ENCODE measurements around the gene SFTPD.
A peak's percentile ranks its signal among the peaks of the same experiment; 100 is the strongest.

The SFTPD gene

GRCh38 chr10:79944428-79945395, 4.2 kb downstream of the SFTPD start:
- DNase-seq: no peak

- DNase-seq: no peak
These were observed 5.0 kb downstream of the SFTPD start for GRCh38 chr10:79943871-79944270.

GRCh38 chr10:79942261-79943185, 6.4 kb downstream of the SFTPD start:
- DNase-seq: no peak

- DNase-seq: no peak
These were observed 7.2 kb downstream of the SFTPD start for GRCh38 chr10:79941585-79942210.

GRCh38 chr10:79941146-79941545, 7.8 kb downstream of the SFTPD start:
- no peak for DNase-seq

GRCh38 chr10:79940431-79940830, 8.5 kb downstream of the SFTPD start:
- no peak for DNase-seq

- no peak for DNase-seq
These were observed 8.9 kb downstream of the SFTPD start for GRCh38 chr10:79939969-79940368.

GRCh38 chr10:79938728-79939406, 10.0 kb downstream of the SFTPD start:
- DNase-seq: peak; percentile 40

GRCh38 chr10:79937701-79938151, 11.2 kb downstream of the SFTPD start:
- DNase-seq: no peak

GRCh38 chr10:79936625-79937615, 12.0 kb downstream of the SFTPD start:
- DNase-seq: no peak

- DNase-seq: no peak
These were observed 14.9 kb downstream of the SFTPD start for GRCh38 chr10:79933961-79934360.

GRCh38 chr10:79932841-79933379, 16.0 kb downstream of the SFTPD start:
- no peak for DNase-seq

- DNase-seq: no peak
These were observed 16.6 kb downstream of the SFTPD start for GRCh38 chr10:79932307-79932706.

- DNase-seq: no peak
These were observed 18.2 kb downstream of the SFTPD start for GRCh38 chr10:79930751-79931150.

GRCh38 chr10:79930267-79930666, 18.6 kb downstream of the SFTPD start:
- no peak for DNase-seq

GRCh38 chr10:79929409-79929904, 19.4 kb downstream of the SFTPD start:
- DNase-seq: peak; percentile 72

- no peak for DNase-seq
These were observed 20.8 kb downstream of the SFTPD start for GRCh38 chr10:79928028-79928583.

- no peak for DNase-seq
These were observed 21.6 kb downstream of the SFTPD start for GRCh38 chr10:79927111-79927828.

GRCh38 chr10:79926037-79926436, 22.9 kb downstream of the SFTPD start:
- DNase-seq: no peak

- no peak for DNase-seq
These were observed 23.3 kb downstream of the SFTPD start for GRCh38 chr10:79925614-79926013.

Measured in CD4-positive, alpha-beta T cell treated with Interleukin-21 for 1 hour (primary cell).